Astrocyte (in vitro differentiated cells and primary cell): Measurements from ENCODE around the gene NEMP2. TPM values are rescaled to one million over a fixed set of nuclear protein-coding genes. Genes with fewer than 3 reads are reported as not detected.
A peak's percentile ranks its signal among the peaks of the same experiment; 100 is the strongest.

Source experiments
- DNase-seq: peaks from one replicate; pipeline ENCODE4 v3.0.0-alpha.2; 2010; ENCODE audit warnings: low read depth
- FAIRE-seq: peaks from 2 replicates; lab custom pipeline; 2011; peaks lifted over from hg19 to GRCh38; lab: Jason Lieb, UNC
- H2AFZ ChIP-seq: 2 replicates; pipeline ENCODE4 v1.6.0; 2012; ENCODE audit warnings: low read depth, low read length, inconsistent platforms
- H3K27ac ChIP-seq: 2 replicates; pipeline ENCODE4 v1.5.1; 2011; ENCODE audit warnings: low read depth, low read length, inconsistent platforms
- H3K27me3 ChIP-seq: 2 replicates; pipeline ENCODE4 v1.6.0; 2011; ENCODE audit warnings: low read length, inconsistent platforms; ENCODE audit not compliant: insufficient read depth
- H3K36me3 ChIP-seq: 2 replicates; pipeline ENCODE4 v1.5.1; 2011; ENCODE audit warnings: low read length, inconsistent platforms; ENCODE audit not compliant: insufficient read depth
- H3K4me1 ChIP-seq: 2 replicates; pipeline ENCODE4 v1.5.1; 2011; ENCODE audit warnings: low read length, inconsistent platforms; ENCODE audit not compliant: insufficient read depth
- H3K4me2 ChIP-seq: 2 replicates; pipeline ENCODE4 v1.6.0; 2012; ENCODE audit warnings: low read length, inconsistent platforms
- H3K4me3 ChIP-seq: 2 replicates; pipeline ENCODE4 v1.5.1; 2011; ENCODE audit warnings: low read depth, mild to moderate bottlenecking, low read length, inconsistent platforms; ENCODE audit not compliant: insufficient read depth
- H3K79me2 ChIP-seq: 2 replicates; pipeline ENCODE4 v1.6.0; 2012; ENCODE audit warnings: mild to moderate bottlenecking, low read length, inconsistent platforms; ENCODE audit not compliant: insufficient read depth
- H3K9ac ChIP-seq: 2 replicates; pipeline ENCODE4 v1.6.0; 2012; ENCODE audit warnings: mild to moderate bottlenecking, low read length, inconsistent platforms
- H3K9me3 ChIP-seq: 2 replicates; pipeline ENCODE4 v1.5.1; 2012; ENCODE audit warnings: low read depth, mild to moderate bottlenecking, low read length, inconsistent platforms; ENCODE audit not compliant: insufficient read depth
- H4K20me1 ChIP-seq: 2 replicates; pipeline ENCODE4 v1.6.0; 2012; ENCODE audit warnings: low read length, inconsistent platforms; ENCODE audit not compliant: insufficient read depth
- H3K27ac Mint-ChIP-seq: one replicate; pipeline ENCODE4 v1.8.0; 2021; ENCODE audit warnings: mild to moderate bottlenecking, mixed read lengths; ENCODE audit not compliant: unreplicated experiment
- H3K27me3 Mint-ChIP-seq: one replicate; pipeline ENCODE4 v1.8.0; 2021; ENCODE audit warnings: low read depth, mixed read lengths; ENCODE audit not compliant: unreplicated experiment
- H3K36me3 Mint-ChIP-seq: one replicate; pipeline ENCODE4 v1.8.0; 2021; ENCODE audit warnings: low read depth, mixed read lengths; ENCODE audit not compliant: unreplicated experiment
- H3K4me1 Mint-ChIP-seq: one replicate; pipeline ENCODE4 v1.8.0; 2021; ENCODE audit warnings: low read depth, mixed read lengths; ENCODE audit not compliant: unreplicated experiment
- H3K4me3 Mint-ChIP-seq: one replicate; pipeline ENCODE4 v1.8.0; 2021; ENCODE audit warnings: mild to moderate bottlenecking, moderate library complexity, mixed read lengths; ENCODE audit not compliant: unreplicated experiment
- H3K9me3 Mint-ChIP-seq: one replicate; pipeline ENCODE4 v1.8.0; 2021; ENCODE audit warnings: mild to moderate bottlenecking, mixed read lengths; ENCODE audit not compliant: unreplicated experiment
- EZH2 ChIP-seq: IDR thresholded peaks from 2 replicates; pipeline ENCODE4 v1.6.1; 2012; ENCODE audit warnings: mild to moderate bottlenecking, low read length, inconsistent platforms; ENCODE audit not compliant: insufficient read depth
- total RNA-seq: library from RNA; stranded (reverse); gene quantifications from 2 replicates; pipeline ENCODE4 v1.2.1, GENCODE V29; 2021
- TF ChIP-seq, protein P1 (sequence below): IDR thresholded peaks from 2 replicates; pipeline ENCODE4 v1.5.1; 2011; ENCODE audit warnings: low read depth, mild to moderate bottlenecking, inconsistent platforms, low read length, moderate library complexity; ENCODE audit not compliant: insufficient read depth

Gene NEMP2
- total RNA-seq, 1 donor from 2014 or later, result 2.7 TPM

- TF ChIP-seq, protein P1, sequence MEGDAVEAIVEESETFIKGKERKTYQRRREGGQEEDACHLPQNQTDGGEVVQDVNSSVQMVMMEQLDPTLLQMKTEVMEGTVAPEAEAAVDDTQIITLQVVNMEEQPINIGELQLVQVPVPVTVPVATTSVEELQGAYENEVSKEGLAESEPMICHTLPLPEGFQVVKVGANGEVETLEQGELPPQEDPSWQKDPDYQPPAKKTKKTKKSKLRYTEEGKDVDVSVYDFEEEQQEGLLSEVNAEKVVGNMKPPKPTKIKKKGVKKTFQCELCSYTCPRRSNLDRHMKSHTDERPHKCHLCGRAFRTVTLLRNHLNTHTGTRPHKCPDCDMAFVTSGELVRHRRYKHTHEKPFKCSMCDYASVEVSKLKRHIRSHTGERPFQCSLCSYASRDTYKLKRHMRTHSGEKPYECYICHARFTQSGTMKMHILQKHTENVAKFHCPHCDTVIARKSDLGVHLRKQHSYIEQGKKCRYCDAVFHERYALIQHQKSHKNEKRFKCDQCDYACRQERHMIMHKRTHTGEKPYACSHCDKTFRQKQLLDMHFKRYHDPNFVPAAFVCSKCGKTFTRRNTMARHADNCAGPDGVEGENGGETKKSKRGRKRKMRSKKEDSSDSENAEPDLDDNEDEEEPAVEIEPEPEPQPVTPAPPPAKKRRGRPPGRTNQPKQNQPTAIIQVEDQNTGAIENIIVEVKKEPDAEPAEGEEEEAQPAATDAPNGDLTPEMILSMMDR, result no peak
- no peak for TF ChIP-seq EZH2
Measured at GRCh38 chr2:190528521-190529001, 6.0 kb downstream of the NEMP2 start.

GRCh38 chr2:190527918-190528317 lies 6.6 kb downstream of the NEMP2 start:
- H3K4me2 ChIP-seq, result no peak overlapping the region
- no peaks in the 10 kb centered on the region for H3K9me3 ChIP-seq
- H3K27me3 Mint-ChIP-seq, result no peaks in the 10 kb centered on the region
- H3K27me3 ChIP-seq, result no peaks in the 10 kb centered on the region
- H3K27ac Mint-ChIP-seq, result peak overlapping the region; percentile 30
- H3K9me3 Mint-ChIP-seq, result no peaks in the 10 kb centered on the region
- no peaks in the 10 kb centered on the region for H4K20me1 ChIP-seq
- no peak overlapping the region for H2AFZ ChIP-seq
- H3K4me3 ChIP-seq, result no peak overlapping the region
- peaks cover 8% of the 10 kb centered on the region for H3K4me1 Mint-ChIP-seq
- no peaks in the 10 kb centered on the region for H3K79me2 ChIP-seq
- no peak overlapping the region for H3K9ac ChIP-seq
- FAIRE-seq (no peak), DNase-seq (no peak)
- no peak overlapping the region for H3K27ac ChIP-seq
- H3K4me1 ChIP-seq, result peaks cover 8% of the 10 kb centered on the region
- no peak for TF ChIP-seq EZH2
- TF ChIP-seq, protein P1, result no peak
- no peaks in the 10 kb centered on the region for H3K36me3 Mint-ChIP-seq
- no peaks in the 10 kb centered on the region for H3K36me3 ChIP-seq
- H3K4me3 Mint-ChIP-seq, result no peak overlapping the region

More at GRCh38 chr2:190528521-190529001, 6.0 kb downstream of the NEMP2 start:
- Histone ChIP-seq H3K79me2 (no peaks in the 10 kb centered on the region), H4K20me1 (no peaks in the 10 kb centered on the region), H2AFZ (no peak overlapping the region), H3K4me1 (peaks cover 9% of the 10 kb centered on the region), H3K27ac (no peak overlapping the region), H3K9ac (no peak overlapping the region), H3K4me2 (no peak overlapping the region), H3K9me3 (no peaks in the 10 kb centered on the region), H3K4me3 (no peak overlapping the region), H3K27me3 (no peaks in the 10 kb centered on the region), H3K36me3 (no peaks in the 10 kb centered on the region)
- Mint-ChIP-seq H3K4me1 (peaks cover 8% of the 10 kb centered on the region), H3K27ac (peak overlapping the region; percentile 87), H3K36me3 (no peaks in the 10 kb centered on the region), H3K9me3 (no peaks in the 10 kb centered on the region), H3K4me3 (no peak overlapping the region), H3K27me3 (no peaks in the 10 kb centered on the region)
- FAIRE-seq (no peak), DNase-seq (peak; percentile 53)

DNA sequence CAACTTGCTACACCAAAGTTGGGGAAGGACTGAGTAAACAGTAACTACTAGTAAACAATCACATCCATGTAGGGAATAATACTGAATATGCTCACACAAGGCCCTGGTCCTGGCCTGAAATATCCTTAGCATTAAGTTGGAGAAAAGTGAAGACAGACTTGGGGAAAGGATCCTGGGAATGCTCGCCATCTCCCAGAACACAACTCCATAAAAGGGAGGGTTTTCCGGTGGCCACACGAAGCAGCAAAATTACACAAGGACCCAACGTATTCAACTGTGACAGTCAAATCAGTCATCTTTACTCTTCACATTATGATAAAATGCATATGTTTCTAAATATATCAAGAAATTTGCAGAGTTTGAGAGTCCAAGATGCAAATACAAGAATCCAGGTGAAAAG lies 7.3 kb downstream of the NEMP2 start:
- Histone ChIP-seq H3K4me3 (no peak overlapping the region), H3K4me2 (no peak overlapping the region), H3K36me3 (no peaks in the 10 kb centered on the region), H2AFZ (no peak overlapping the region), H3K4me1 (peaks cover 8% of the 10 kb centered on the region), H3K79me2 (no peaks in the 10 kb centered on the region), H3K27me3 (no peaks in the 10 kb centered on the region), H3K9ac (no peak overlapping the region), H4K20me1 (no peaks in the 10 kb centered on the region), H3K27ac (no peak overlapping the region), H3K9me3 (no peaks in the 10 kb centered on the region)
- TF ChIP-seq EZH2, result no peak
- TF ChIP-seq, protein P1, result no peak
- Mint-ChIP-seq H3K4me3 (no peak overlapping the region), H3K36me3 (no peaks in the 10 kb centered on the region), H3K27me3 (no peaks in the 10 kb centered on the region), H3K4me1 (peaks cover 8% of the 10 kb centered on the region), H3K27ac (no peak overlapping the region), H3K9me3 (no peaks in the 10 kb centered on the region)
- FAIRE-seq, result no peak
- DNase-seq, result no peak
